Karpas-422 (cell line): ENCODE measurements around the gene MMP14. TPM values are rescaled to one million over a fixed set of nuclear protein-coding genes. Genes with fewer than 3 reads are reported as not detected.

Experiments
- DNase-seq: peaks from one replicate; pipeline ENCODE4 v3.0.0-alpha.2; 2015
- H2AFZ ChIP-seq: fragments of 200-600 bp; sonication (generic); 2 replicates; pipeline ENCODE4 v1.6.1; 2014; ENCODE audit warnings: antibody characterized with exemption, low read length, mixed read lengths
- H3K27ac ChIP-seq: fragments of 200-600 bp; sonication (generic); 2 replicates; pipeline ENCODE4 v1.5.1; 2014; ENCODE audit warnings: mild to moderate bottlenecking, low read length, moderate library complexity
- H3K27me3 ChIP-seq: fragments of 200-600 bp; sonication (generic); 2 replicates; pipeline ENCODE4 v1.6.1; 2014; ENCODE audit warnings: low read length, mixed read lengths
- H3K36me3 ChIP-seq: fragments of 200-600 bp; sonication (generic); 2 replicates; pipeline ENCODE4 v1.6.1; 2014; ENCODE audit warnings: low read length, mixed read lengths; ENCODE audit not compliant: insufficient read depth
- H3K4me1 ChIP-seq: fragments of 200-600 bp; sonication (generic); 2 replicates; pipeline ENCODE4 v1.6.1; 2014; ENCODE audit warnings: mild to moderate bottlenecking, low read length, mixed read lengths
- H3K4me2 ChIP-seq: fragments of 200-600 bp; sonication (generic); 2 replicates; pipeline ENCODE4 v1.6.1; 2014; ENCODE audit warnings: low read length, low read depth, mild to moderate bottlenecking; ENCODE audit not compliant: poor library complexity, severe bottlenecking
- H3K4me3 ChIP-seq: fragments of 200-600 bp; sonication (generic); 2 replicates; pipeline ENCODE4 v1.5.1; 2014; ENCODE audit warnings: mild to moderate bottlenecking, antibody characterized with exemption, low read length, mixed read lengths
- H3K79me2 ChIP-seq: fragments of 200-600 bp; sonication (generic); 2 replicates; pipeline ENCODE4 v1.6.1; 2014; ENCODE audit warnings: mild to moderate bottlenecking, low read length, mixed read lengths
- H3K9ac ChIP-seq: fragments of 200-600 bp; sonication (generic); 2 replicates; pipeline ENCODE4 v1.6.0; 2014; ENCODE audit warnings: low read length
- H3K9me2 ChIP-seq: fragments of 200-600 bp; sonication (generic), shearing (Covaris generic); replicated peaks from 2 replicates; pipeline ENCODE4 v1.6.0; 2014; ENCODE audit warnings: mild to moderate bottlenecking, low read length, moderate library complexity; ENCODE audit not compliant: insufficient read depth
- H3K9me3 ChIP-seq: fragments of 300-700, 200-600 bp; sonication (generic); 2 replicates; pipeline ENCODE4 v1.6.1; 2014; ENCODE audit warnings: low read length, mixed read lengths
- H4K20me1 ChIP-seq: fragments of 200-600 bp; sonication (generic); 2 replicates; pipeline ENCODE4 v1.6.1; 2014; ENCODE audit warnings: mild to moderate bottlenecking, antibody characterized with exemption, low read length, low read depth; ENCODE audit not compliant: insufficient read depth
- total RNA-seq: library from RNA; depleted of rRNA; stranded (reverse); fragments of >200 nt; shearing (Covaris generic); gene quantifications from 2 replicates; pipeline ENCODE4 v1.2.3, GENCODE V29; 2014; ENCODE audit warnings: low replicate concordance

MMP14 gene
- total RNA-seq, 1 experiment from 2014 or later = 1.9 TPM

DNA sequence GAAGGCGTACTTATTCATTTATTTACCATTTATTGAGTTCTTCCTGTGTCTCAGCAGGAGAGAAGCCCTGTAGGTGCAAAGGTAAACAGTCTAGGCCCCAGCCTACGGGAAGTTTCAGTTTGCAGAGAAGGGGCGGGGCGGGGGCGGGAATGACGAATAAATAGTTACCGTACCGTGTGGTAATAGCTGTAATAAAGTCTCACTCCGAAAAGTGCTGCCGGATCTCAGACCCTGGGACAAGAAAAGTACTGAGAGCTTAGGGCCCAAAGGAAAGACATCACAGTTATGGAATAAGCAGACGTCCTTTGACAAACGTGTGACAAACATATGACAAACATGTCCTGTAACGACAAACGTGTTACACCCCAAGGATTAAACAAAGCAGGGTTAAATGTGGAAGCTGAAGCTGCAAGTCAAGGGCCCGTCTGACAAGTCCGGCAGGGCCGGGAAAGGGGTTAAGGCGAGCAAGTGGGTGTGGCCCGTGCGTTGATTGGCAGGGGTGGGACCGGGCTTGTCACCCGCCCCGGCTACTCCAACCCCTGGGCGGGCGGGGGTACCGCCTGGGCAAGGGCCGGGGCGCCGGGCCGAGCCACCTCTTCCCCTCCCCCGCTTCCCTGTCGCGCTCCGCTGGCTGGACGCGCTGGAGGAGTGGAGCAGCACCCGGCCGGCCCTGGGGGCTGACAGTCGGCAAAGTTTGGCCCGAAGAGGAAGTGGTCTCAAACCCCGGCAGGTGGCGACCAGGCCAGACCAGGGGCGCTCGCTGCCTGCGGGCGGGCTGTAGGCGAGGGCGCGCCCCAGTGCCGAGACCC lies 35.0 kb downstream of the MMP14 start, which contains the start of gene LRP10:
Gene LRP10 (plus strand): TSS at position 517 of the 809 bp plus-strand sequence. CDS start 564 bp downstream, outside the sequence.
- H4K20me1 ChIP-seq = peaks cover 5% of the 10 kb centered on the region; the same call in 1 of the 2 replicates
- H3K4me3 ChIP-seq = peak within 1 kb of the TSS; percentile 85
- DNase-seq = peak; percentile 98
- H3K4me2 ChIP-seq = peak within 1 kb of the TSS; percentile 91
- H3K36me3 ChIP-seq = 0 out of 2 replicates have a peak, but pooled peaks cover 5% of the 10 kb centered on the region
- peak within 1 kb of the TSS; percentile 86 for H3K9ac ChIP-seq
- peak within 1 kb of the TSS; percentile 78 for H2AFZ ChIP-seq
- H3K79me2 ChIP-seq = peaks cover 8% of the 10 kb centered on the region
- peak within 1 kb of the TSS; percentile 91 for H3K27ac ChIP-seq
- no peaks in the 10 kb centered on the region for H3K27me3 ChIP-seq
- H3K9me3 ChIP-seq = no peaks in the 10 kb centered on the region
- H3K4me1 ChIP-seq = peaks cover 24% of the 10 kb centered on the region
- H3K9me2 ChIP-seq = no peaks in the 10 kb centered on the region

DNA sequence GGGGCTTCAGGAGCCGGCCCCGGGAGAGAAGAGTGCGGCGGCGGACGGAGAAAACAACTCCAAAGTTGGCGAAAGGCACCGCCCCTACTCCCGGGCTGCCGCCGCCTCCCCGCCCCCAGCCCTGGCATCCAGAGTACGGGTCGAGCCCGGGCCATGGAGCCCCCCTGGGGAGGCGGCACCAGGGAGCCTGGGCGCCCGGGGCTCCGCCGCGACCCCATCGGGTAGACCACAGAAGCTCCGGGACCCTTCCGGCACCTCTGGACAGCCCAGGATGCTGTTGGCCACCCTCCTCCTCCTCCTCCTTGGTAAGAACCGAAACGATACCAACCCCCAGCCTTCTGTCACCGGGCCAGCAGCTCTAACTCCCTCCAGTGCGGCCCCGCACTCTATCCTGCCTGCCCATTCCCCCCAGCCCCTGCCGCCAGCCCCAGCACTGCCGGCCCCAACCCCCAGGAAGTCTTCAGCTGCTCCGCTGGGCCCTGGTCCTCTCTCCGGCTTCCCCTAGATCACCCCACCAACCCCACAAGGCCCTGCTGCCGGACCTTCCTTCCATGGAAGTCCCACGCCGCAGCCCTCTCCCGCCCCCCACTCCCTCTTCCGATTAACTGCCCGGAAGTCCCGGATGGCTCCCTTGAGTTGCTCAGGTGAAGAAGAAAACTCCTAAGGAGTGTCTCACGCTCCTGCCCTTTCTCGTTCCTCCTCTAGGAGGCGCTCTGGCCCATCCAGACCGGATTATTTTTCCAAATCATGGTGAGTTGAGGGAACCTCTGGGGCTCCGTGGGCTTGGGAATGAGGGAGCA lies 35.8 kb downstream of the MMP14 start:
- peak overlapping the region; percentile 59; the same call in 1 of the 2 replicates for H2AFZ ChIP-seq
- H3K36me3 ChIP-seq = peaks cover 5% of the 10 kb centered on the region; the same call in 1 of the 2 replicates

DNA sequence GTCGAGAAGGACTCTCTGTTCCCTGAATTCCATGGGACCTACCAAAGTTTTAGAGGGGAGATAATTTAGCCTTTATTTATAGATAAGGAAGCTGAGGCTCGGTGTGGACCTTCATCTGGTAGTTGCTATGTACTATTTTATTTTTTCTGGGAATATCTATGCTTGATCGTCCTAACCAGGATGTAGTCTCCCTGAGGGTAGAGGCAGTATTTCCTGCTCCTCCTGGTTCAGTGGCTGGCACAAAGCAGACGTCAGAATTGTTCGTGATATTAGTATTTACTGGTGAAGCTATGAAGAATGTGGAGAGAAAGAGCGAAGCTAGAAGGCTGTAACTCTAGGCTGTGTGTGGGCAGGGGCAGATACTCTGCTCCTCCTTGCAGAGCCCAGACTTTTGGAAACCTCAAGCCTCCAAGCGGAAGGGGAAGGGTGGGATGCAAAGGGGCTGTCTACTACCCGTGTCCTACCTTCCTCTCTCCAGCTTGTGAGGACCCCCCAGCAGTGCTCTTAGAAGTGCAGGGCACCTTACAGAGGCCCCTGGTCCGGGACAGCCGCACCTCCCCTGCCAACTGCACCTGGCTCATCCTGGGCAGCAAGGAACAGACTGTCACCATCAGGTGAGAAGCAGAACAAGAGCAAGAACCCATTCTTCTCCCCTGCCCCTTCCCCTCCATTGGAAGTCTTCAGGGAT lies 36.6 kb downstream of the MMP14 start:
- Histone ChIP-seq H3K27ac (peak overlapping the region; percentile 91), H3K36me3 (peaks cover 5% of the 10 kb centered on the region; the same call in 1 of the 2 replicates), H4K20me1 (peaks cover 5% of the 10 kb centered on the region; the same call in 1 of the 2 replicates), H3K9ac (peak overlapping the region; percentile 86), H3K9me2 (no peaks in the 10 kb centered on the region), H3K9me3 (no peaks in the 10 kb centered on the region), H3K79me2 (peaks cover 8% of the 10 kb centered on the region), H3K4me2 (peak overlapping the region; percentile 91), H2AFZ (peak overlapping the region; percentile 59; the same call in 1 of the 2 replicates), H3K4me3 (peak overlapping the region; percentile 85), H3K27me3 (no peaks in the 10 kb centered on the region), H3K4me1 (peaks cover 24% of the 10 kb centered on the region)
- DNase-seq = no peak

More for the DNA sequence above, 35.8 kb downstream of the MMP14 start:
- Histone ChIP-seq H3K4me3 (peak overlapping the region; percentile 85), H4K20me1 (peaks cover 5% of the 10 kb centered on the region; the same call in 1 of the 2 replicates), H3K27ac (peak overlapping the region; percentile 91), H3K9me2 (no peaks in the 10 kb centered on the region), H3K4me2 (peak overlapping the region; percentile 91), H3K9me3 (no peaks in the 10 kb centered on the region), H3K27me3 (no peaks in the 10 kb centered on the region), H3K9ac (peak overlapping the region; percentile 86), H3K79me2 (peaks cover 8% of the 10 kb centered on the region), H3K4me1 (peaks cover 24% of the 10 kb centered on the region)
- DNase-seq = peak; percentile 90

DNA sequence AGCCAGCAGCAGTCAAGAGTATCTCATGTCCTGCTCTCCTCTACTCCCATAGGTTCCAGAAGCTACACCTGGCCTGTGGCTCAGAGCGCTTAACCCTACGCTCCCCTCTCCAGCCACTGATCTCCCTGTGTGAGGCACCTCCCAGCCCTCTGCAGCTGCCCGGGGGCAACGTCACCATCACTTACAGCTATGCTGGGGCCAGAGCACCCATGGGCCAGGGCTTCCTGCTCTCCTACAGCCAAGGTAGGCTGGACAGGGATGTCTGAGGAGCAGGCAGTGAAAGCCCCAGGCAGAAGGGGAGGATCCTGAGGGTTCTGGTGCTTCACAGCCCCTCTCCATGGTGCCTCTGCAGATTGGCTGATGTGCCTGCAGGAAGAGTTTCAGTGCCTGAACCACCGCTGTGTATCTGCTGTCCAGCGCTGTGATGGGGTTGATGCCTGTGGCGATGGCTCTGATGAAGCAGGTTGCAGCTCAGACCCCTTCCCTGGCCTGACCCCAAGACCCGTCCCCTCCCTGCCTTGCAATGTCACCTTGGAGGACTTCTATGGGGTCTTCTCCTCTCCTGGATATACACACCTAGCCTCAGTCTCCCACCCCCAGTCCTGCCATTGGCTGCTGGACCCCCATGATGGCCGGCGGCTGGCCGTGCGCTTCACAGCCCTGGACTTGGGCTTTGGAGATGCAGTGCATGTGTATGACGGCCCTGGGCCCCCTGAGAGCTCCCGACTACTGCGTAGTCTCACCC lies 38.8 kb downstream of the MMP14 start:
- no peaks in the 10 kb centered on the region for H3K9me2 ChIP-seq
- H3K36me3 ChIP-seq = peaks cover 10% of the 10 kb centered on the region; the same call in 1 of the 2 replicates
- H4K20me1 ChIP-seq = peaks cover 5% of the 10 kb centered on the region

DNA sequence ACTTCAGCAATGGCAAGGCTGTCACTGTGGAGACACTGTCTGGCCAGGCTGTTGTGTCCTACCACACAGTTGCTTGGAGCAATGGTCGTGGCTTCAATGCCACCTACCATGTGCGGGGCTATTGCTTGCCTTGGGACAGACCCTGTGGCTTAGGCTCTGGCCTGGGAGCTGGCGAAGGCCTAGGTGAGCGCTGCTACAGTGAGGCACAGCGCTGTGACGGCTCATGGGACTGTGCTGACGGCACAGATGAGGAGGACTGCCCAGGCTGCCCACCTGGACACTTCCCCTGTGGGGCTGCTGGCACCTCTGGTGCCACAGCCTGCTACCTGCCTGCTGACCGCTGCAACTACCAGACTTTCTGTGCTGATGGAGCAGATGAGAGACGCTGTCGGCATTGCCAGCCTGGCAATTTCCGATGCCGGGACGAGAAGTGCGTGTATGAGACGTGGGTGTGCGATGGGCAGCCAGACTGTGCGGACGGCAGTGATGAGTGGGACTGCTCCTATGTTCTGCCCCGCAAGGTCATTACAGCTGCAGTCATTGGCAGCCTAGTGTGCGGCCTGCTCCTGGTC lies 39.4 kb downstream of the MMP14 start:
- Histone ChIP-seq H3K4me1 (peaks cover 14% of the 10 kb centered on the region), H3K9ac (no peak overlapping the region), H4K20me1 (peaks cover 5% of the 10 kb centered on the region), H3K9me2 (no peaks in the 10 kb centered on the region), H3K4me3 (no peak overlapping the region), H2AFZ (no peak overlapping the region), H3K79me2 (peaks cover 8% of the 10 kb centered on the region), H3K27me3 (no peaks in the 10 kb centered on the region), H3K36me3 (peaks cover 10% of the 10 kb centered on the region; the same call in 1 of the 2 replicates), H3K9me3 (no peaks in the 10 kb centered on the region), H3K27ac (no peak overlapping the region), H3K4me2 (no peak overlapping the region)
- DNase-seq = no peak

More for the DNA sequence above, 38.8 kb downstream of the MMP14 start:
- Histone ChIP-seq H3K27me3 (no peaks in the 10 kb centered on the region), H3K9me3 (no peaks in the 10 kb centered on the region), H3K4me3 (no peak overlapping the region), H3K9ac (no peak overlapping the region), H3K79me2 (peaks cover 8% of the 10 kb centered on the region), H3K4me1 (peaks cover 21% of the 10 kb centered on the region), H3K4me2 (no peak overlapping the region), H3K27ac (no peak overlapping the region), H2AFZ (no peak overlapping the region)
- no peak for DNase-seq

DNA sequence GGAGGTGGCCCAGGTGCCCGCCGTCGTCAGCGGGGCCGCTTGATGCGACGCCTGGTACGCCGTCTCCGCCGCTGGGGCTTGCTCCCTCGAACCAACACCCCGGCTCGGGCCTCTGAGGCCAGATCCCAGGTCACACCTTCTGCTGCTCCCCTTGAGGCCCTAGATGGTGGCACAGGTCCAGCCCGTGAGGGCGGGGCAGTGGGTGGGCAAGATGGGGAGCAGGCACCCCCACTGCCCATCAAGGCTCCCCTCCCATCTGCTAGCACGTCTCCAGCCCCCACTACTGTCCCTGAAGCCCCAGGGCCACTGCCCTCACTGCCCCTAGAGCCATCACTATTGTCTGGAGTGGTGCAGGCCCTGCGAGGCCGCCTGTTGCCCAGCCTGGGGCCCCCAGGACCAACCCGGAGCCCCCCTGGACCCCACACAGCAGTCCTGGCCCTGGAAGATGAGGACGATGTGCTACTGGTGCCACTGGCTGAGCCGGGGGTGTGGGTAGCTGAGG lies 40.7 kb downstream of the MMP14 start:
- peaks cover 10% of the 10 kb centered on the region; the same call in 1 of the 2 replicates for H3K36me3 ChIP-seq

More for the DNA sequence above, 40.7 kb downstream of the MMP14 start:
- H3K4me2 ChIP-seq = no peak overlapping the region
- H3K9me2 ChIP-seq = no peaks in the 10 kb centered on the region
- no peaks in the 10 kb centered on the region for H3K9me3 ChIP-seq
- H4K20me1 ChIP-seq = peaks cover 5% of the 10 kb centered on the region
- no peaks in the 10 kb centered on the region for H3K27me3 ChIP-seq
- peaks cover 8% of the 10 kb centered on the region for H3K79me2 ChIP-seq
- peaks cover 8% of the 10 kb centered on the region for H3K4me1 ChIP-seq
- no peak overlapping the region for H3K4me3 ChIP-seq
- no peak overlapping the region for H3K27ac ChIP-seq
- H3K9ac ChIP-seq = no peak overlapping the region
- H2AFZ ChIP-seq = no peak overlapping the region
- DNase-seq = no peak
